H1 (cell line): Measurements from ENCODE around the gene CAP2. TPM values are rescaled to one million over a fixed set of nuclear protein-coding genes. Genes with fewer than 3 reads are reported as not detected.

Experiments used
- CTCF ChIA-PET: fragments of 300-600 bp; sonication (Branson Sonifier 250); formaldehyde crosslinking; loops from one replicate; lab custom pipeline; 2021; ENCODE audit not compliant: partially characterized antibody; lab: Charles Lee
- POLR2A ChIA-PET: fragments of 300-600 bp; sonication (Branson Sonifier 250); formaldehyde crosslinking; loops from one replicate; lab custom pipeline; 2021; ENCODE audit warnings: inconsistent platforms; ENCODE audit not compliant: partially characterized antibody; lab: Charles Lee
- DNase-seq, 2 experiments: peaks; one replicate each; pipeline versions ENCODE4 v3.0.0 to v3.0.0-alpha.2; 2010 to 2022; ENCODE audit warnings: low spot score in 2 of 2, low read depth in 1 of 2, mixed read lengths in 1 of 2
- FAIRE-seq: peaks from 2 replicates; lab custom pipeline; 2011; peaks lifted over from hg19 to GRCh38; lab: Jason Lieb, UNC
- H2AFZ ChIP-seq: 2 replicates; pipeline ENCODE4 v1.8.1; 2012; ENCODE audit warnings: low read length, inconsistent platforms
- H2AK5ac ChIP-seq: 2 replicates; pipeline ENCODE4 v1.6.1; 2013; ENCODE audit warnings: low read depth, low read length
- H2BK120ac ChIP-seq: replicated peaks from 2 replicates; pipeline ENCODE3; 2013; ENCODE audit warnings: low read depth, low read length, inconsistent platforms
- H2BK12ac ChIP-seq: 2 replicates; pipeline ENCODE4 v1.6.1; 2013; ENCODE audit warnings: low read depth, low read length
- H2BK15ac ChIP-seq: 2 replicates; pipeline ENCODE4 v1.6.1; 2013; ENCODE audit warnings: low read length
- H2BK20ac ChIP-seq: 2 replicates; pipeline ENCODE4 v1.6.1; 2013; ENCODE audit warnings: low read length
- H2BK5ac ChIP-seq: 2 replicates; pipeline ENCODE4 v1.6.1; 2013; ENCODE audit warnings: low read depth, low read length
- H3K14ac ChIP-seq: 2 replicates; pipeline ENCODE4 v1.6.1; 2013; ENCODE audit warnings: inconsistent platforms; ENCODE audit not compliant: insufficient read length
- H3K18ac ChIP-seq: 2 replicates; pipeline ENCODE4 v1.6.1; 2013; ENCODE audit warnings: low read length; ENCODE audit errors: extremely low read depth
- H3K23ac ChIP-seq: 2 replicates; pipeline ENCODE4 v1.6.1; 2013; ENCODE audit warnings: inconsistent platforms; ENCODE audit not compliant: insufficient read length
- H3K23me2 ChIP-seq: 2 replicates; pipeline ENCODE4 v1.6.1; 2013; ENCODE audit warnings: low read depth, low read length
- H3K27ac ChIP-seq: 2 replicates; pipeline ENCODE4 v1.6.1; 2011; ENCODE audit warnings: low read depth, low read length, inconsistent platforms
- H3K27me3 ChIP-seq, 4 experiments: replicated peaks in 1 of 4; 1 replicate in 1 of 4; 2 replicates in 3 of 4; pipeline versions ENCODE4 v1.6.1 to v1.8.1; 2011 to 2013; ENCODE audit warnings: low read length in 3 of 4, mild to moderate bottlenecking in 3 of 4, inconsistent platforms in 2 of 4, mixed read lengths in 2 of 4, moderate library complexity in 1 of 4; ENCODE audit not compliant: control insufficient read depth in 3 of 4, insufficient read depth in 3 of 4; ENCODE audit errors: extremely low read depth in 1 of 4
- H3K36me3 ChIP-seq, 4 experiments: 2 replicates each; pipeline versions ENCODE4 v1.6.1 to v1.8.1; 2011 to 2013; ENCODE audit warnings: mild to moderate bottlenecking in 4 of 4, low read length in 3 of 4, moderate library complexity in 2 of 4, control low read depth in 1 of 4, inconsistent platforms in 1 of 4; ENCODE audit not compliant: insufficient read depth in 4 of 4, control insufficient read depth in 2 of 4
- H3K4ac ChIP-seq: replicated peaks from 2 replicates; pipeline ENCODE3; 2013; ENCODE audit warnings: low read length, low read depth, mixed read lengths, inconsistent platforms; ENCODE audit not compliant: insufficient read length
- H3K4me1 ChIP-seq, 4 experiments: replicated peaks in 1 of 4; 1 replicate in 1 of 4; 2 replicates in 3 of 4; pipeline versions ENCODE4 v1.6.1 to v1.8.1; 2011 to 2013; ENCODE audit warnings: low read length in 3 of 4, inconsistent platforms in 2 of 4, mixed read lengths in 1 of 4; ENCODE audit not compliant: insufficient read depth in 4 of 4, control insufficient read depth in 3 of 4
- H3K4me2 ChIP-seq, 2 experiments: 2 replicates each; pipeline versions ENCODE4 v1.6.1 to v1.8.1; 2011 to 2013; ENCODE audit warnings: low read depth in 2 of 2, low read length in 2 of 2, control low read depth in 1 of 2, inconsistent platforms in 1 of 2, mild to moderate bottlenecking in 1 of 2; ENCODE audit not compliant: insufficient read depth in 1 of 2
- H3K4me3 ChIP-seq, 4 experiments: fragments of 200-600, 300-600 bp in 1 of 4; sonication (generic), shearing (Covaris generic), sonication (Bioruptor Twin) in 1 of 4; 2 replicates each; pipeline versions ENCODE4 v1.5.1 to v1.8.1; 2011 to 2016; ENCODE audit warnings: low read length in 4 of 4, low read depth in 3 of 4, control low read depth in 2 of 4, inconsistent platforms in 2 of 4, mild to moderate bottlenecking in 2 of 4, mixed read lengths in 1 of 4, moderate library complexity in 1 of 4; ENCODE audit not compliant: insufficient read depth in 2 of 4; ENCODE audit errors: extremely low read depth in 1 of 4
- H3K56ac ChIP-seq: replicated peaks from 2 replicates; pipeline ENCODE3; 2013; ENCODE audit warnings: low read depth, mild to moderate bottlenecking, mixed read lengths, low read length, inconsistent platforms; ENCODE audit not compliant: insufficient read length
- H3K79me1 ChIP-seq: 2 replicates; pipeline ENCODE4 v1.6.1; 2013; ENCODE audit warnings: low read depth, low read length, control low read depth
- H3K79me2 ChIP-seq, 2 experiments: 2 replicates each; pipeline versions ENCODE4 v1.6.1 to v1.8.1; 2012 to 2013; ENCODE audit warnings: low read length in 2 of 2, mild to moderate bottlenecking in 2 of 2, inconsistent platforms in 1 of 2; ENCODE audit not compliant: insufficient read depth in 2 of 2, control insufficient read depth in 1 of 2
- H3K9ac ChIP-seq, 4 experiments: replicated peaks in 1 of 4; 1 replicate in 1 of 4; 2 replicates in 3 of 4; pipeline versions ENCODE4 v1.6.1 to v1.8.1; 2011 to 2013; ENCODE audit warnings: low read depth in 3 of 4, low read length in 3 of 4, control low read depth in 2 of 4, mild to moderate bottlenecking in 2 of 4, moderate library complexity in 2 of 4, inconsistent platforms in 1 of 4; ENCODE audit errors: extremely low read depth in 1 of 4
- H3K9me3 ChIP-seq, 2 experiments: 2 replicates each; pipeline versions ENCODE4 v1.6.1 to v1.8.1; 2012 to 2013; ENCODE audit warnings: mild to moderate bottlenecking in 2 of 2, moderate library complexity in 2 of 2, control low read depth in 1 of 2, inconsistent platforms in 1 of 2, low read depth in 1 of 2, low read length in 1 of 2, mixed read lengths in 1 of 2; ENCODE audit not compliant: insufficient read depth in 2 of 2
- H4K20me1 ChIP-seq, 2 experiments: replicated peaks in 1 of 2; 2 replicates each; pipeline versions ENCODE3 to v1.8.1; 2011 to 2013; ENCODE audit warnings: inconsistent platforms in 2 of 2, low read length in 2 of 2, mild to moderate bottlenecking in 1 of 2; ENCODE audit not compliant: insufficient read depth in 2 of 2, control insufficient read depth in 1 of 2
- H4K5ac ChIP-seq: 2 replicates; pipeline ENCODE4 v1.6.1; 2013; ENCODE audit warnings: low read length, low read depth, mixed read lengths, inconsistent platforms; ENCODE audit not compliant: insufficient read length
- H4K8ac ChIP-seq: 2 replicates; pipeline ENCODE4 v1.8.0; 2013; ENCODE audit warnings: mild to moderate bottlenecking, moderate library complexity, low read length, inconsistent platforms; ENCODE audit not compliant: insufficient read depth; ENCODE audit errors: extremely low read depth
- H4K91ac ChIP-seq: replicated peaks from 2 replicates; pipeline ENCODE3; 2013; ENCODE audit warnings: low read length, mixed read lengths, inconsistent platforms; ENCODE audit not compliant: insufficient read length
- ASH2L ChIP-seq: fragments of 200-600, 300-600 bp; sonication (generic); IDR thresholded peaks from one replicate; pipeline ENCODE4 v1.7.1; 2017; ENCODE audit warnings: low read length
- ATF2 ChIP-seq: IDR thresholded peaks from 2 replicates; pipeline ENCODE4 v1.6.1; 2012; ENCODE audit warnings: low read length, inconsistent platforms
- CHD1 ChIP-seq: IDR thresholded peaks from 2 replicates; pipeline ENCODE4 v1.6.1; 2012; ENCODE audit warnings: low read depth, low read length, improper control_type of control experiment
- GABPA ChIP-seq: IDR thresholded peaks from 2 replicates; pipeline ENCODE4 v1.6.1; 2011; ENCODE audit warnings: mild to moderate bottlenecking, low read length, moderate library complexity, borderline replicate concordance; ENCODE audit not compliant: insufficient read depth
- JUN ChIP-seq: IDR thresholded peaks from 2 replicates; pipeline ENCODE4 v1.6.1; 2011; ENCODE audit warnings: low read depth, mild to moderate bottlenecking, improper control_type of control experiment, low read length
- JUND ChIP-seq: IDR thresholded peaks from 2 replicates; pipeline ENCODE4 v1.6.1; 2011; ENCODE audit warnings: mild to moderate bottlenecking, improper control_type of control experiment, low read length
- SIX5 ChIP-seq: IDR thresholded peaks from 2 replicates; pipeline ENCODE4 v1.6.1; 2011; ENCODE audit warnings: mild to moderate bottlenecking, low read depth, low read length
- SUZ12 ChIP-seq: fragments of 200-600 bp; sonication (generic); IDR thresholded peaks from 2 replicates; pipeline ENCODE4 v1.6.1; 2012; ENCODE audit warnings: mild to moderate bottlenecking, inconsistent platforms, low read length, moderate library complexity, mixed read lengths
- TAF1 ChIP-seq: IDR thresholded peaks from 2 replicates; pipeline ENCODE4 v1.6.1; 2011; ENCODE audit warnings: mild to moderate bottlenecking, low read depth, low read length
- whole genome bisulfite sequencing, 2 experiments: shearing (Covaris generic) in 1 of 2; methylation state at CpG; one replicate each; pipeline versions ENCODE4 v1.1.6 to v1.1.7; 2013 to 2015; ENCODE audit warnings: low lambda C conversion rate in 2 of 2, mixed read lengths in 2 of 2, inconsistent platforms in 1 of 2, low coverage in 1 of 2, missing lambda C conversion rate in 1 of 2; ENCODE audit not compliant: insufficient replicate concordance in 2 of 2, insufficient coverage in 1 of 2, insufficient read length in 1 of 2; ENCODE audit errors: extremely low coverage in 1 of 2, missing lambda C conversion rate in 1 of 2; 5-methylcytosine and 5-hydroxymethylcytosine counted together
- polyA plus RNA-seq, 7 experiments: library from polyadenylated mRNA; depleted of rRNA in 3 of 7; stranded (reverse) in 5 of 7; unstranded in 2 of 7; fragments of >200 nt in 5 of 7; fragments of 200-250 nt in 2 of 7; gene quantifications; 1 replicate in 5 of 7; 2 replicates in 1 of 7; 4 replicates in 1 of 7; pipeline versions ENCODE4 v1.2.1 to v1.2.3, GENCODE V29; 2011 to 2013; ENCODE audit warnings: missing spikeins in 2 of 7, mixed read lengths in 2 of 7
- total RNA-seq: library from RNA; stranded (reverse); fragmentation: NEBNext Ultra II Directional; extraction: Animal tissue kit (Norgen Biotek cat#: 25700); gene quantifications from 2 replicates; pipeline ENCODE4 v1.2.1, GENCODE V29; 2021

CAP2 gene
- total and polyA plus RNA-seq, 2 of the 8 experiments (the other 6 are each of a cell fraction or from before 2014, with no cell fraction given): 7.2 to 10.0 TPM

- H3K27ac ChIP-seq: no peak overlapping the region
- no peaks in the 10 kb centered on the region for H4K20me1 ChIP-seq
- TF ChIP-seq JUN (no peak), ASH2L (no peak), JUND (no peak), SIX5 (no peak), CHD1 (no peak), TAF1 (no peak), SUZ12 (no peak), ATF2 (no peak), GABPA (no peak)
- H4K91ac ChIP-seq: no peak overlapping the region
- CTCF ChIA-PET: interaction anchor here (0.6 to 1.7 kb wide), 4 partner anchors 11 to 42 kb away, joined by 3 to 6 read pairs (median 4); no protein-coding TSS in a partner anchor
- no peaks in the 10 kb centered on the region for H3K27me3 ChIP-seq
- H3K36me3 ChIP-seq: peaks cover 0 to 6% (median 2%) of the 10 kb centered on the region in 4 experiments; a peak in 2 of 8 replicates
- no peak for FAIRE-seq
- no peaks in the 10 kb centered on the region for H3K9me3 ChIP-seq
- no peak overlapping the region for H2BK15ac ChIP-seq
- 79% methylated on average over 3 of the region's 3 CpGs; no CpG with 5 or more reads in 1 of the 2 experiments for WGBS, 2 experiments
- no peaks in the 10 kb centered on the region for H3K23me2 ChIP-seq
- H3K18ac ChIP-seq: no peak overlapping the region
- H2AFZ ChIP-seq: no peak overlapping the region
- peaks cover 0 to 4% (median 1%) of the 10 kb centered on the region in 4 experiments; a peak in 2 of 7 replicates for H3K4me1 ChIP-seq
- POLR2A ChIA-PET: no interaction called here
- no peaks in the 10 kb centered on the region; the same call in 1 of the 2 replicates for H3K79me1 ChIP-seq
- no peak overlapping the region for H3K23ac ChIP-seq
- no peak overlapping the region for H4K8ac ChIP-seq
- H2AK5ac ChIP-seq: no peak overlapping the region
- H2BK12ac ChIP-seq: no peak overlapping the region
- H3K4me2 ChIP-seq: no peak overlapping the region
- no peak overlapping the region for H2BK5ac ChIP-seq
- H2BK20ac ChIP-seq: no peak overlapping the region
- H4K5ac ChIP-seq: no peak overlapping the region
- no peak overlapping the region for H3K9ac ChIP-seq
- H3K79me2 ChIP-seq: no peaks in the 10 kb centered on the region
- H3K56ac ChIP-seq: no peak overlapping the region
- no peak overlapping the region for H3K14ac ChIP-seq
- H3K4me3 ChIP-seq: no peak overlapping the region
- no peak for DNase-seq
- H3K4ac ChIP-seq: no peak overlapping the region
- H2BK120ac ChIP-seq: no peak overlapping the region
Measured at GRCh38 chr6:17542243-17542642, 148.8 kb downstream of the CAP2 start.
